Stimulated activated naive B cell treated with anti-CD40 and anti-IgM and Interleukin-4, amounts not matched to agents 10 μg/mL and 1 μg/mL and 100 μg/mL, for 72 hours (primary cell): ENCODE results near the gene KPNA5.
"Not testable (repeated sequence)": the region's sequence is repeated elsewhere in the genome, so short reads cannot be mapped to it uniquely, and the experiment has no call there.

ENCODE experiments used
- ATAC-seq, 2 donors: fragments of 150-1000 bp; cut with Tn5 transposase; replicated peaks; 2 replicates each; pipeline ENCODE4 v1.10.0; 2021; ENCODE audit warnings: moderate library complexity in 1 of 2
- DNase-seq: peaks from one replicate; pipeline ENCODE4 v3.0.0; 2021
- H3K27ac Mint-ChIP-seq: one replicate; pipeline ENCODE4 v1.8.0; 2022; ENCODE audit warnings: mild to moderate bottlenecking, mixed read lengths
- H3K27me3 Mint-ChIP-seq, 2 donors: one replicate each; pipeline ENCODE4 v1.8.0; 2022; ENCODE audit warnings: mixed read lengths in 2 of 2
- H3K36me3 Mint-ChIP-seq, 2 donors: one replicate each; pipeline ENCODE4 v1.8.0; 2022; ENCODE audit warnings: mixed read lengths in 2 of 2, mild to moderate bottlenecking in 1 of 2
- H3K4me1 Mint-ChIP-seq, 2 donors: one replicate each; pipeline ENCODE4 v1.8.0; 2022; ENCODE audit warnings: mixed read lengths in 2 of 2, mild to moderate bottlenecking in 1 of 2
- H3K4me3 Mint-ChIP-seq, 2 donors: one replicate each; pipeline ENCODE4 v1.8.0; 2022; ENCODE audit warnings: mild to moderate bottlenecking in 2 of 2, mixed read lengths in 2 of 2, moderate library complexity in 1 of 2
- H3K9me3 Mint-ChIP-seq, 2 donors: one replicate each; pipeline ENCODE4 v1.8.0; 2022; ENCODE audit warnings: mixed read lengths in 2 of 2, mild to moderate bottlenecking in 1 of 2

The KPNA5 gene

GRCh38 chr6:116680880-116681672, at the start of gene KPNA5:
TSS of gene KPNA5 (plus strand) at chr6:116681211. CDS start at chr6:116681335, 124 bp downstream.
- Mint-ChIP-seq H3K27me3 (no peaks in the 10 kb centered on the region), H3K36me3 (peaks cover 15 to 18% of the 10 kb centered on the region in 2 donors), H3K27ac (peak within 1 kb of the TSS; percentile 99), H3K4me1 (peaks cover 14 to 23% of the 10 kb centered on the region in 2 donors), H3K9me3 (peaks cover 0 to 3% of the 10 kb centered on the region in 2 donors), H3K4me3 (peak within 1 kb of the TSS; percentile 97)
- DNase-seq (peak; percentile 92), ATAC-seq (peak; percentile 93)

DNA sequence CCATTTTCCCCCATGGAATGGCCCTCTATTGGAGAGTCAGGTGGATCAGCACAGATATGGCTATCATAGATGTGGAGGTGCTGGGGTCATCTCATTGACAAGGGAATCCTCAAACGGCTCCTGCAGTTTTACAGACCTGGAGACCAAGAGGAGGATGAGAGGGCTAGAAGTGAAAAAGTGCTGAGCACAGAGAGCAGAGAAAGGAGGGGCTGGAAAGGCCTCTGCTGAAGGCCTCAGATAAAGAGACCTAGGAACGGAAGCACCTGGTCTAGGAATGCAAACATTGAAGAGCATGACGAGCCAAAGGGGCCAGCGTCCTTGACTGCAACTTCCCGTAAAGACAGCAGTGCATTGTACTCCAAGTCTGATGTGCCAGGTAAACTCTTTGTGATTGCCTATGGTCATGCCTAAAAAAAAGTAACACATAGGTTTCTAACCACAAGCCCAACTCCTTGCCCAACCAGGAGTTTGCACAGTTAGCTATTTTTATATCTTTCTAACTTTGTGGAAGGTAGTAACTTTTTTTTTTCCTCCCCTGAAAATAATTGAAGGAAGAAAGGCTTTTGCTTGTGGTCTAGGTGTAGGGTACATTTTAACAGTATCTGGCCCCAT, 49.5 kb upstream of the KPNA5 start:
- Mint-ChIP-seq H3K27ac (no peak overlapping the region), H3K4me3 (no peak overlapping the region)

DNA sequence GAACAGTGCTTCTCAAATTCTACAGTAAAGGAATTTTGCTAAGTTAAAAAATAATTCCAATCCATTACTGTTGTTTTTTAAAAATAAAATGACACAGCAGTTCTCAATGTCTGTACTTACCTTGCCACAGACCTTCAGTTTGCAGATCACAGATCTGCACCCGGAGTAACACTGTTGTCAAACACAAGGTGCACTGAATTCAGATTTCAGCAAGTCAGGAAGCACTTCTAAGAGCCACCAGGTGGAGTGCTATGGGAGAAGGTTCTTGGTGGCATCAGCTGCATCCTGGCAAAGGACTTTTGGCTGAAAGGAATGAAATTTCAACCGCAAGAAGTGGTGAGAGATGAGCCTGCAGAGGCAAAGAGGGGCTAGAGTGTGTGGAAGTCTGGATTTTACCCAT, 47.3 kb upstream of the KPNA5 start:
- ATAC-seq (no peak), DNase-seq (no peak)
- H3K36me3 Mint-ChIP-seq = peaks cover 21 to 39% of the 10 kb centered on the region in 2 donors
- no peak overlapping the region for H3K27ac Mint-ChIP-seq
- no peak overlapping the region for H3K4me3 Mint-ChIP-seq
- H3K4me1 Mint-ChIP-seq = peaks cover 0 to 14% of the 10 kb centered on the region in 2 donors
- no peaks in the 10 kb centered on the region for H3K9me3 Mint-ChIP-seq
- H3K27me3 Mint-ChIP-seq = no peaks in the 10 kb centered on the region

More for the DNA sequence above, 49.5 kb upstream of the KPNA5 start:
- no peaks in the 10 kb centered on the region for H3K27me3 Mint-ChIP-seq
- ATAC-seq (peak in 1 of 2 donors; percentile 29), DNase-seq (no peak)
- peaks cover 17 to 35% of the 10 kb centered on the region in 2 donors for H3K36me3 Mint-ChIP-seq
- H3K4me1 Mint-ChIP-seq = peaks cover 0 to 12% of the 10 kb centered on the region in 2 donors
- H3K9me3 Mint-ChIP-seq = peaks cover 3 to 5% of the 10 kb centered on the region in 2 donors

- Mint-ChIP-seq H3K9me3 (no peaks in the 10 kb centered on the region), H3K36me3 (peaks cover 19 to 34% of the 10 kb centered on the region in 2 donors), H3K27me3 (no peaks in the 10 kb centered on the region), H3K4me1 (no peaks in the 10 kb centered on the region), H3K27ac (no peak overlapping the region), H3K4me3 (no peak overlapping the region)
- no peak for DNase-seq
- ATAC-seq = no peak
Measured at GRCh38 chr6:116648156-116648555, 32.9 kb upstream of the KPNA5 start.

GRCh38 chr6:116649129-116649528, 31.9 kb upstream of the KPNA5 start:
- no peak overlapping the region for H3K4me3 Mint-ChIP-seq
- H3K27ac Mint-ChIP-seq = no peak overlapping the region
- DNase-seq (no peak), ATAC-seq (no peak)
- peaks cover 16 to 25% of the 10 kb centered on the region in 2 donors for H3K36me3 Mint-ChIP-seq
- no peaks in the 10 kb centered on the region for H3K4me1 Mint-ChIP-seq
- H3K9me3 Mint-ChIP-seq = no peaks in the 10 kb centered on the region
- no peaks in the 10 kb centered on the region for H3K27me3 Mint-ChIP-seq

GRCh38 chr6:116651916-116652315, 29.1 kb upstream of the KPNA5 start:
- H3K36me3 Mint-ChIP-seq = peaks cover 12 to 32% of the 10 kb centered on the region in 2 donors
- no peak for DNase-seq
- H3K4me3 Mint-ChIP-seq = no peak overlapping the region
- no peaks in the 10 kb centered on the region for H3K27me3 Mint-ChIP-seq
- H3K9me3 Mint-ChIP-seq = no peaks in the 10 kb centered on the region
- no peak overlapping the region for H3K27ac Mint-ChIP-seq
- no peaks in the 10 kb centered on the region for H3K4me1 Mint-ChIP-seq
- ATAC-seq = no peak

DNA sequence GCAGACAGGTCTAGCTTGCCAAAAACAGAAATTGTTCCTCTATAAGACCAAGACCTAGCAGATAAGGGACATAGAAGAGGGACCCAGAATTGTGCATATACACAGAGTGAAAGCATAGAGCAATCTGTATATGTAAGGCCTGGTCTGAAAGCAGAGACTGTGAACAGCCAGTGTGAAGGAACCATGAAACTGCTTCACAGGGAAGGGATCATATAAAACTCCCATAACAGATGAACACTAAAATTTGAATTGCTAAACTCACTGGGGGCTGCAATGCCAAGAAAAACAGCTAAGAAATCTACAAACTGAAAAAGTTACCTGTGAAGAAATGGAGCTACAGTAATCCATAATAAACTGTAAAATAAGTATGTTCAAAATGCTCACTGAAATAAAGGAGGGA, 19.4 kb upstream of the KPNA5 start:
- DNase-seq (no peak), ATAC-seq (no peak)
- H3K36me3 Mint-ChIP-seq = peaks cover 33 to 49% of the 10 kb centered on the region in 2 donors
- no peaks in the 10 kb centered on the region for H3K27me3 Mint-ChIP-seq
- no peaks in the 10 kb centered on the region for H3K9me3 Mint-ChIP-seq
- no peak overlapping the region for H3K27ac Mint-ChIP-seq
- no peak overlapping the region for H3K4me3 Mint-ChIP-seq
- peaks cover 29 to 38% of the 10 kb centered on the region in 2 donors for H3K4me1 Mint-ChIP-seq

GRCh38 chr6:116662202-116662601, 18.8 kb upstream of the KPNA5 start:
- DNase-seq (no peak), ATAC-seq (no peak)
- H3K27me3 Mint-ChIP-seq = no peaks in the 10 kb centered on the region
- H3K4me3 Mint-ChIP-seq = no peak overlapping the region
- no peak overlapping the region for H3K27ac Mint-ChIP-seq
- peaks cover 36 to 48% of the 10 kb centered on the region in 2 donors for H3K36me3 Mint-ChIP-seq
- peaks cover 34 to 44% of the 10 kb centered on the region in 2 donors for H3K4me1 Mint-ChIP-seq
- H3K9me3 Mint-ChIP-seq = no peaks in the 10 kb centered on the region

DNA sequence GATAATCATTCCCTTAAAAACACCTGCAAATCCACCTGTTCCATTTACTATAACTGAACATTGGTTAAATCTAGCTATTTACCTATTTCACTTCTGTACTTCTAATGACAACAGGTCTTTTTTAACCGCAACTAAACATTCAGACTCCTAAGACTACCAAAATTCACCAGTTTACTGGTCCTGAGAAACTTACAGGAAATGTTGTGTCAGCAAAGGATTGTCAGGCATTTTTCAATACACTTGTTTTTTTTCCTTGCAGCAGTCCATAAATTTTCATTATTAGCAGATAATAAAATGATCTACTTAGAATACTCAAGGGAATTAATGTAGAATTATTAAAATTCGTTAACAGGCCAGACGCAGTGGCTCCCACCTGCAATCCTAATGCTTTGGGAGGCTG, 17.7 kb upstream of the KPNA5 start:
- no peak for DNase-seq

GRCh38 chr6:116664169-116664568, 16.8 kb upstream of the KPNA5 start:
- Mint-ChIP-seq H3K4me3 (peak overlapping the region in 1 of 2 donors; percentile 23), H3K4me1 (peaks cover 35 to 48% of the 10 kb centered on the region in 2 donors)

More for the DNA sequence above, 17.7 kb upstream of the KPNA5 start:
- H3K27ac Mint-ChIP-seq = no peak overlapping the region
- no peaks in the 10 kb centered on the region for H3K27me3 Mint-ChIP-seq
- H3K4me3 Mint-ChIP-seq = no peak overlapping the region
- no peaks in the 10 kb centered on the region for H3K9me3 Mint-ChIP-seq
- peaks cover 33 to 48% of the 10 kb centered on the region in 2 donors for H3K36me3 Mint-ChIP-seq
- H3K4me1 Mint-ChIP-seq = peaks cover 36 to 48% of the 10 kb centered on the region in 2 donors
- no peak for ATAC-seq

DNA sequence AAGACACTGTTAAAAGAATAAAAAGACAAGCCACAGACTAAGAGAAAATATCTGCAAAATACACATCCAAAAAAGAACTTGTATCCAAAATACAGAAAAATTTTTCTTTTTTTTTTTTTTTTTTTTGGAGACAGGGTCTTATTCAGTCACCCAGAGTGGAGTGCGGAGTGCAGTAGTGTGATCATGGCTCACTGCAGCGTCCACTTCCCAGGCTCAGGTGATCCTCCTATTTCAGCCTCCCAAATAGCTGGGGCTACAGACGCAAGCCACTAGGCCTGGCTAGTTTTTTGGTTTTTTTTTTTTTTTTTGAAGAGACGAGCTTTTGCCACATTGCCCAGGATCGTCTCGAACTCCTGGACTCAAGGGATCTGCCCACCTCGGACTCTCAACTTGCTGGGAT, 15.5 kb upstream of the KPNA5 start:
- H3K9me3 Mint-ChIP-seq = no peaks in the 10 kb centered on the region
- H3K4me1 Mint-ChIP-seq = peaks cover 35 to 48% of the 10 kb centered on the region in 2 donors
- peaks cover 30 to 37% of the 10 kb centered on the region in 2 donors for H3K36me3 Mint-ChIP-seq
- peaks cover 2 to 3% of the 10 kb centered on the region in 2 donors for H3K27me3 Mint-ChIP-seq
- H3K4me3 Mint-ChIP-seq = peak overlapping the region; percentile 64 to 74
- H3K27ac Mint-ChIP-seq = no peak overlapping the region
- no peak for ATAC-seq
- no peak for DNase-seq

More at GRCh38 chr6:116664169-116664568, 16.8 kb upstream of the KPNA5 start:
- not testable (repeated sequence) for ATAC-seq, H3K9me3 Mint-ChIP-seq, H3K27ac Mint-ChIP-seq, H3K27me3 Mint-ChIP-seq, DNase-seq
- H3K36me3 Mint-ChIP-seq = peaks cover 32 to 44% of the 10 kb centered on the region in 2 donors

DNA sequence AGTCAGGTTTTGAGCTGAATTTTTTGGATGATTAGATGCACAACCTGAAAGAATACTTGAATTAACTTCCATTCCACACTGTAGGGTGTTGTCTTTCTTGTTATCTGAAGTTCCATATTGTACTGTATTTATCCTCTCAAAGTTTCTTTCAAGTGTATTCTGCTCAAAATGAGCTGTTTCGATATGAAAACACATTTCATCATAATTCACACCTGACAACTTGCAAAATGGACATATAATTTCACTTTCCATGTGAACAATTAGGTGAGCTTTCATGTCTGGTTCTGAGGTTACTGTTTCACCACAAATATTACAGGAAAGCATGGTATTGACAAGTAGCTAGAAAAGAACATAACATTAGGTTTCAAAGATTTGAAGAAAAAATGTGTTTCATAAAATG, 14.1 kb upstream of the KPNA5 start:
- Mint-ChIP-seq H3K27me3 (peaks cover 4 to 8% of the 10 kb centered on the region in 2 donors), H3K9me3 (no peaks in the 10 kb centered on the region), H3K4me1 (peaks cover 29 to 43% of the 10 kb centered on the region in 2 donors), H3K36me3 (peaks cover 23 to 30% of the 10 kb centered on the region in 2 donors), H3K27ac (peak overlapping the region; percentile 39), H3K4me3 (peak overlapping the region; percentile 66 to 70)
- DNase-seq = no peak
- no peak for ATAC-seq

DNA sequence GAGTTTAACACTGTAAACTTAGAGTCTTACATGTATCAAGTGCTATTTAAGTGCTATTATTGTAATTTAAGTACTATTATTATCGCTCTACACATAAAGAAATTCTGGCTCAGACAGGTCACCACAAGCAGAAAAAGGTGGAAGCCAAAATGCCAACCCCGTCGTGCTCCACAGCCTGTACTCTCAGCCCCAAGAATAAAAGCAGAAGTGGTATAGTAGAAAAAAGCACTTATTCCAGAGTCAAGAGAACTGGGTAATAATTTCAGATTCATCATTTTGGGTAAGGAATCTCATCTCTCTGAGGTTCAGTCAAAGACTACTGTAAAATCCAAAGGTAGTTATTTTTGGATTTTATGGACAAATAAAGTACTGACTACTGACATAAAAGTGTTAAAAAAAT, 13.4 kb upstream of the KPNA5 start:
- ATAC-seq (peak; percentile 76 to 80), DNase-seq (peak; percentile 33)
- H3K9me3 Mint-ChIP-seq = no peaks in the 10 kb centered on the region
- H3K4me3 Mint-ChIP-seq = peak overlapping the region; percentile 98 to 99
- H3K27ac Mint-ChIP-seq = peak overlapping the region; percentile 99
- H3K36me3 Mint-ChIP-seq = peaks cover 18 to 24% of the 10 kb centered on the region in 2 donors
- peaks cover 4 to 16% of the 10 kb centered on the region in 2 donors for H3K27me3 Mint-ChIP-seq
- peaks cover 23 to 35% of the 10 kb centered on the region in 2 donors for H3K4me1 Mint-ChIP-seq

- Mint-ChIP-seq H3K27ac (no peak overlapping the region), H3K4me3 (no peak overlapping the region)
Measured at GRCh38 chr6:116672306-116672705, 8.7 kb upstream of the KPNA5 start.

More at GRCh38 chr6:116672306-116672705, 8.7 kb upstream of the KPNA5 start:
- H3K27me3 Mint-ChIP-seq = peaks cover 4 to 20% of the 10 kb centered on the region in 2 donors
- H3K9me3 Mint-ChIP-seq = no peaks in the 10 kb centered on the region
- ATAC-seq (no peak), DNase-seq (no peak)
- H3K36me3 Mint-ChIP-seq = no peaks in the 10 kb centered on the region
- H3K4me1 Mint-ChIP-seq = peaks cover 2 to 3% of the 10 kb centered on the region in 2 donors
